ENCODE measurements around the gene MTMR2.

MTMR2 gene

GRCh38 chr11:95891423-95892170 lies 32.3 kb downstream of the MTMR2 start:
- no peak for DNase-seq (ENCODE audit: low spot score)
- Histone ChIP-seq H3K4me3 (peak overlapping the region; percentile 28), H3K27ac (peak overlapping the region; percentile 12 to 67)
- TF ChIP-seq CTCF (IDR thresholded peaks at IDR 0.05): no peak

GRCh38 chr11:95888852-95889251 lies 35.1 kb downstream of the MTMR2 start:
- H3K4me3 ChIP-seq: no peak overlapping the region
- DNase-seq (ENCODE audit: low spot score): no peak
- H3K27ac ChIP-seq: no peak overlapping the region
- TF ChIP-seq CTCF (IDR thresholded peaks at IDR 0.05): no peak

GRCh38 chr11:95888439-95888838 lies 35.5 kb downstream of the MTMR2 start:
- no peak for TF ChIP-seq CTCF (IDR thresholded peaks at IDR 0.05)

GRCh38 chr11:95886462-95886861 lies 37.4 kb downstream of the MTMR2 start:
- no peak for DNase-seq (ENCODE audit: low spot score)
- Histone ChIP-seq H3K27ac (no peak overlapping the region), H3K4me3 (no peak overlapping the region)
- TF ChIP-seq CTCF (IDR thresholded peaks at IDR 0.05): no peak

More at GRCh38 chr11:95888439-95888838, 35.5 kb downstream of the MTMR2 start:
- no peak for DNase-seq (ENCODE audit: low spot score)
- H3K4me3 ChIP-seq: no peak overlapping the region
- no peak overlapping the region for H3K27ac ChIP-seq

- no peak overlapping the region for H3K4me3 ChIP-seq
- no peak for DNase-seq (ENCODE audit: low spot score)
- no peak for TF ChIP-seq CTCF (IDR thresholded peaks at IDR 0.05)
- H3K27ac ChIP-seq: no peak overlapping the region
Measured at GRCh38 chr11:95884802-95885201, 39.1 kb downstream of the MTMR2 start.

GRCh38 chr11:95884376-95884775 lies 39.5 kb downstream of the MTMR2 start:
- DNase-seq (ENCODE audit: low spot score): no peak
- Histone ChIP-seq H3K27ac (no peak overlapping the region), H3K4me3 (no peak overlapping the region)
- TF ChIP-seq CTCF (IDR thresholded peaks at IDR 0.05): no peak

GRCh38 chr11:95883381-95883780 lies 40.5 kb downstream of the MTMR2 start:
- no peak for DNase-seq (ENCODE audit: low spot score)
- H3K27ac ChIP-seq: no peak overlapping the region
- TF ChIP-seq CTCF (IDR thresholded peaks at IDR 0.05): no peak
- H3K4me3 ChIP-seq: no peak overlapping the region

Measured in coronary artery (tissue), 2 donors.